Measurements from ENCODE around the gene GRIK3.

DNA sequence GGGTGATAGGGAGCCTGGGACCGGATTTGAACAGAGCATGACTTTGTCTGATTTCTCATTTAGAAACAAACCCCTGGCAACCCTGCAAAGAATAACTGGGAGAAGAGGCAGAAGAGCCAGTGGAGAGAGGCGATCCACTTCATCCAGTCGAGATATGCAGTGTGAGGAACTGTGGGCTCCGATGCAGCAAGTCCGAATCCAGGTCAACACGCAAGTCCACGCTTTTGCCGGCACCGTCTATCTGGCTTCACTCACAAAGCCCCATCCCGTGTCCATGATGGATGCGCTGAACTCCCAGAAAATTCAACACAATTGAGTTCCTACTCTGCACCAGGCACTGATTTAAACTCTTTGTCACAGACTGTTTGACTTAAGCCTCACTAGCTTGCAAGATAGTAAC is 191.3 kb downstream of the GRIK3 start:
- TF ChIP-seq, protein P1, sequence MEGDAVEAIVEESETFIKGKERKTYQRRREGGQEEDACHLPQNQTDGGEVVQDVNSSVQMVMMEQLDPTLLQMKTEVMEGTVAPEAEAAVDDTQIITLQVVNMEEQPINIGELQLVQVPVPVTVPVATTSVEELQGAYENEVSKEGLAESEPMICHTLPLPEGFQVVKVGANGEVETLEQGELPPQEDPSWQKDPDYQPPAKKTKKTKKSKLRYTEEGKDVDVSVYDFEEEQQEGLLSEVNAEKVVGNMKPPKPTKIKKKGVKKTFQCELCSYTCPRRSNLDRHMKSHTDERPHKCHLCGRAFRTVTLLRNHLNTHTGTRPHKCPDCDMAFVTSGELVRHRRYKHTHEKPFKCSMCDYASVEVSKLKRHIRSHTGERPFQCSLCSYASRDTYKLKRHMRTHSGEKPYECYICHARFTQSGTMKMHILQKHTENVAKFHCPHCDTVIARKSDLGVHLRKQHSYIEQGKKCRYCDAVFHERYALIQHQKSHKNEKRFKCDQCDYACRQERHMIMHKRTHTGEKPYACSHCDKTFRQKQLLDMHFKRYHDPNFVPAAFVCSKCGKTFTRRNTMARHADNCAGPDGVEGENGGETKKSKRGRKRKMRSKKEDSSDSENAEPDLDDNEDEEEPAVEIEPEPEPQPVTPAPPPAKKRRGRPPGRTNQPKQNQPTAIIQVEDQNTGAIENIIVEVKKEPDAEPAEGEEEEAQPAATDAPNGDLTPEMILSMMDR (IDR thresholded peaks at IDR 0.05; ENCODE audit: poor library complexity), result no peak
- TF ChIP-seq EZH2 (IDR thresholded peaks at IDR 0.05; ENCODE audit: borderline replicate concordance), result no peak
